NT2/D1 (cell line): ENCODE results near the gene PTPRQ.

Experiments
- SUZ12 ChIP-seq: IDR thresholded peaks from 2 replicates; pipeline ENCODE4 v1.6.1; 2011; ENCODE audit not compliant: insufficient read length, insufficient read depth; ENCODE audit errors: extremely low read depth
- YY1 ChIP-seq: IDR thresholded peaks from 2 replicates; pipeline ENCODE4 v1.6.1; 2011; ENCODE audit not compliant: insufficient read length, insufficient read depth

GRCh38 chr12:80622271-80622670 is 178.2 kb downstream of the PTPRQ start:
- TF ChIP-seq SUZ12 (no peak), YY1 (no peak)
